Measurements from ENCODE around the gene WAPL. TPM values are rescaled to one million over a fixed set of nuclear protein-coding genes. Genes with fewer than 3 reads are reported as not detected.
A peak's percentile ranks its signal among the peaks of the same experiment; 100 is the strongest.

Gene WAPL
- total and polyA plus RNA-seq, 2 of the 4 experiments (the other 2 are of a cell fraction) = 11.5 to 31.7 TPM

DNA sequence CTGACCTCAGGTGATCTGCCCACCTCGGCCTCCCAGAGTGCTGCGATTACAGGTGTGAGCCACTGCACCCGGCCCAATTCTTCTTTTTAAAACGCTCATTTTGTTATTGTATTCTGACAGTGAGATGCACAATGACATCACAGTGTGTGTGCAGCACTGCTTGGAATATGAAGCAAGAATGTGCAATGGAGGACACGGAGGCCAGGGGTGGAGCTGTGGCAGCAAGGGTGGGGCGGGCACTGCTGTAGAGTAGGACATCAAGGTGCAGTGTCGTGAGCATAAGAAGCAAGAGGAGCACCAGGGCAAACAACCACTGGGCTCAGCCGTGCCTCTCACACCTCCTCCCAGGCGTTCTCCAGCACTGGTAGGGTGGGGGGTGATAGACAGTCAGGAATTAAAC lies 128.2 kb downstream of the WAPL start:
- no peaks in the 10 kb centered on the region for H3K9me1 ChIP-seq (ENCODE audit: insufficient read depth, low read length)
- no peak overlapping the region for H3K23ac ChIP-seq (ENCODE audit: low read depth, low read length)
- H2AK5ac ChIP-seq (ENCODE audit: low read depth, low read length) = no peak overlapping the region
- no peaks in the 10 kb centered on the region for H3K79me1 ChIP-seq (ENCODE audit: low read depth in 1 of 2, low read length in 2 of 2)
- H4K8ac ChIP-seq (ENCODE audit: low read depth in 2 of 2, low read length in 2 of 2) = no peak overlapping the region
- no TSS peak for BruUV-seq (replicated peaks)
- H3K4me2 ChIP-seq (ENCODE audit: low read depth, low read length) = no peak overlapping the region
- intact Hi-C loops (cut with micrococcal nuclease) (no loop called here), dilution Hi-C loops (cut with HindIII; ENCODE audit: low sequenced_read_pairs, unreplicated experiment) (no loop called here), in situ Hi-C loops (cut with MboI; ENCODE audit: low sequenced_read_pairs) (no loop called here)
- ATAC-seq (ENCODE audit: low read depth) (peak; percentile 21; the same call in 1 of the 2 replicates), DNase-seq (no peak)
- WGBS, 2 experiments (ENCODE audit: extremely low coverage in 2 of 2, insufficient read length in 1 of 2) = 70% methylated on average over 3 of the region's 9 CpGs; no CpG with 5 or more reads in 1 of the 2 experiments
- H3K27me3 ChIP-seq (ENCODE audit: control insufficient read depth, insufficient read depth, low read length) = peaks cover 42% of the 10 kb centered on the region
- H2AFZ ChIP-seq (replicated peaks; ENCODE audit: low read length, poor library complexity) = no peak overlapping the region
- no peak overlapping the region for H3K18ac ChIP-seq (ENCODE audit: low read depth, low read length)
- H2AK9ac ChIP-seq (replicated peaks; ENCODE audit: low read depth, low read length, poor library complexity) = no peak overlapping the region
- H3K27ac ChIP-seq (ENCODE audit: insufficient read depth, low read length) = no peak overlapping the region
- CTCF ChIA-PET = no interaction called here
- no peak overlapping the region for H3K4ac ChIP-seq (ENCODE audit: low read depth, low read length)
- no peak overlapping the region for H3K56ac ChIP-seq (ENCODE audit: extremely low read depth, insufficient read depth, low read length)
- POLR2A ChIA-PET (ENCODE audit: unreplicated experiment) = no interaction called here
- no peak overlapping the region for H3K9ac ChIP-seq (ENCODE audit: low read depth, low read length)
- H4K5ac ChIP-seq (ENCODE audit: low read depth, low read length) = no peak overlapping the region
- no peak overlapping the region for H3K14ac ChIP-seq (replicated peaks; ENCODE audit: low read depth, low read length)
- no peak overlapping the region for H2BK5ac ChIP-seq (ENCODE audit: low read depth, low read length, poor library complexity, severe bottlenecking)
- no peaks in the 10 kb centered on the region; the same call in 1 of the 2 replicates for H4K20me1 ChIP-seq (ENCODE audit: insufficient read depth, low read length)
- no peak overlapping the region for H3K4me3 ChIP-seq (ENCODE audit: insufficient read depth, low read depth, low read length)
- H3K4me1 ChIP-seq (ENCODE audit: control insufficient read depth, insufficient read depth, low read length) = no peaks in the 10 kb centered on the region; the same call in 1 of the 2 replicates
- H2BK120ac ChIP-seq (ENCODE audit: low read depth, low read length) = no peak overlapping the region
- H2BK15ac ChIP-seq (ENCODE audit: low read depth, low read length) = no peak overlapping the region
- H3K9me3 ChIP-seq (ENCODE audit: control insufficient read depth, insufficient read depth, low read length) = no peaks in the 10 kb centered on the region
- no peaks in the 10 kb centered on the region for H3K36me3 ChIP-seq (ENCODE audit: control insufficient read depth, insufficient read depth, low read length)
- H4K91ac ChIP-seq (ENCODE audit: insufficient read depth, low read depth, low read length) = no peak overlapping the region
- TF ChIP-seq CEBPB (IDR thresholded peaks at IDR 0.05; ENCODE audit: low read depth, low read length) = peak; percentile 49; the same call in 1 of the 2 replicates
- TF ChIP-seq RFX5 (IDR thresholded peaks at IDR 0.05; ENCODE audit: low read depth, low read length) = no peak
- H2BK20ac ChIP-seq (ENCODE audit: low read depth, low read length) = no peak overlapping the region

Measured in IMR-90 (cell line).